Natural killer cell (primary cell): ENCODE measurements around the gene PDE6B. TPM values are rescaled to one million over a fixed set of nuclear protein-coding genes. Genes with fewer than 3 reads are reported as not detected.

Experiments used
- ATAC-seq, 3 donors: fragments of 150-1000 bp in 2 of 3; fragments of 200-7000 bp in 1 of 3; cut with Tn5 transposase; 1 replicate in 1 of 3; 2 replicates in 2 of 3; pipeline ENCODE4 v1.10.0; 2021; ENCODE audit warnings: mild to moderate bottlenecking in 2 of 3, moderate library complexity in 2 of 3
- DNase-seq, 2 donors: peaks; one replicate each; pipeline versions ENCODE4 v3.0.0 to v3.0.0-alpha.2; 2013 to 2021; ENCODE audit warnings: mixed read lengths in 1 of 2
- H3K27ac ChIP-seq: one replicate; pipeline ENCODE4 v1.5.1; 2013; ENCODE audit warnings: mild to moderate bottlenecking, low read length
- H3K27me3 ChIP-seq: one replicate; pipeline ENCODE4 v1.6.1; 2013; ENCODE audit warnings: low read length; ENCODE audit not compliant: control insufficient read depth, insufficient read depth
- H3K36me3 ChIP-seq: one replicate; pipeline ENCODE4 v1.6.1; 2013; ENCODE audit warnings: low read length; ENCODE audit not compliant: control insufficient read depth, insufficient read depth
- H3K4me1 ChIP-seq: one replicate; pipeline ENCODE4 v1.6.1; 2013; ENCODE audit warnings: low read length; ENCODE audit not compliant: control insufficient read depth, insufficient read depth
- H3K4me3 ChIP-seq: one replicate; pipeline ENCODE4 v1.5.1; 2013; ENCODE audit warnings: low read length
- H3K9me3 ChIP-seq: one replicate; pipeline ENCODE4 v1.6.1; 2013; ENCODE audit warnings: low read length; ENCODE audit not compliant: control insufficient read depth, insufficient read depth
- H3K27ac Mint-ChIP-seq, 2 donors: one replicate each; pipeline ENCODE4 v1.8.0; 2022; ENCODE audit warnings: mild to moderate bottlenecking in 2 of 2, mixed read lengths in 2 of 2, moderate library complexity in 1 of 2
- H3K27me3 Mint-ChIP-seq, 2 donors: one replicate each; pipeline ENCODE4 v1.8.0; 2022; ENCODE audit warnings: low read depth in 2 of 2, mixed read lengths in 2 of 2
- H3K36me3 Mint-ChIP-seq: one replicate; pipeline ENCODE4 v1.8.0; 2022; ENCODE audit warnings: mixed read lengths
- H3K4me1 Mint-ChIP-seq, 2 donors: one replicate each; pipeline ENCODE4 v1.8.0; 2022; ENCODE audit warnings: mixed read lengths in 2 of 2
- H3K4me3 Mint-ChIP-seq: one replicate; pipeline ENCODE4 v1.8.0; 2022; ENCODE audit warnings: mild to moderate bottlenecking, moderate library complexity, mixed read lengths
- H3K9me3 Mint-ChIP-seq, 2 donors: one replicate each; pipeline ENCODE4 v1.8.0; 2022; ENCODE audit warnings: mixed read lengths in 2 of 2
- WGBS: methylation state at CpG from one replicate; pipeline ENCODE4 v1.1.7; 2013; ENCODE audit warnings: missing lambda C conversion rate; ENCODE audit not compliant: insufficient coverage; 5-methylcytosine and 5-hydroxymethylcytosine counted together
- intact Hi-C: fragments of 100-400 bp; cut with micrococcal nuclease; formaldehyde crosslinking; loops from one replicate; pipeline ENCODE4 v1.14.2; 2022
- total RNA-seq, 4 donors: library from RNA; stranded (reverse); fragments of 120-200 nt in 1 of 4; gene quantifications; one replicate each; pipeline versions ENCODE4 v1.2.3 to v1.2.4, GENCODE V29; 2013 to 2022
- TF ChIP-seq, protein P1 (sequence below): fragments of 200-600 bp; IDR thresholded peaks from one replicate; pipeline ENCODE4 v1.8.0; 2022; ENCODE audit warnings: antibody characterized with exemption

Gene PDE6B
- total RNA-seq, 3 donors from 2014 or later (not counting 1 experiment from before 2014, with no cell fraction given), result 15.8 to 18.8 (median 17.2) TPM

DNA sequence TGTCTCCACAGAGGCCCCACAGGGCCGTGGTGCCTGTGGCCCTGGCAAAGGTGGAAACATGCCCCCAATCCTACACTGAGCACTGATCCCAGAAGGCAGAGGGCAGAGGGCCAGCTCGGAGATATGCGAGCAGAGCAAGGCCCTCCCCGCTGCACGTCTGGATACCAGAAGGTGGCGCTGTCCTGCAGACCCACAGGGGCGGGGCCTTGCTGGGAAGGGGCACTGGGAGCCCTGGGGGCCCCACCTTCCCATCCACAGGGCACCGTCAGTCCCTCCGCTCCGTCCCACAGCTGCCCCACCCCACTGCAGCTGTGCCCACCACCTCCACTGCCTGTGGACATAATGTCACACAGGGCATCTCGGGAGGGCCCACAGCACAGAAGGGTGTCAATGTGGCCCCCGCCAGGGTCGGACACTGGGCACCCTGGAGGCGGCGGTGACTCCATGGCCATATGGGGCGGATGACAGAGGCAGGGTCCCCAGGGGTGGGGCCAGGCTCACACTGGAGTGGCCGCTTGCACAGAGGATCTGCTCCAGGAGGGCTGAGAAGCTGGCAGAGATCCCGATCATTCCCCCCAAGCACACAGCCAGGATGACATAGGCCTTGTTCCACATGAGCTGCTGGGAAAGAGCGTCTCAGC lies 58.7 kb downstream of the PDE6B start:
- ATAC-seq, result no peak
- Histone ChIP-seq H3K27ac (no peak overlapping the region), H3K36me3 (no peaks in the 10 kb centered on the region), H3K4me3 (no peak overlapping the region), H3K27me3 (no peaks in the 10 kb centered on the region), H3K4me1 (peaks cover 51% of the 10 kb centered on the region), H3K9me3 (no peaks in the 10 kb centered on the region)
- intact Hi-C loops, result no loop called here
- Mint-ChIP-seq H3K27me3 (no peaks in the 10 kb centered on the region), H3K4me3 (no peak overlapping the region), H3K36me3 (no peaks in the 10 kb centered on the region), H3K27ac (peak overlapping the region in 1 of 2 donors; percentile 58), H3K4me1 (peaks cover 16 to 32% of the 10 kb centered on the region in 2 donors), H3K9me3 (no peaks in the 10 kb centered on the region)
- TF ChIP-seq, protein P1, sequence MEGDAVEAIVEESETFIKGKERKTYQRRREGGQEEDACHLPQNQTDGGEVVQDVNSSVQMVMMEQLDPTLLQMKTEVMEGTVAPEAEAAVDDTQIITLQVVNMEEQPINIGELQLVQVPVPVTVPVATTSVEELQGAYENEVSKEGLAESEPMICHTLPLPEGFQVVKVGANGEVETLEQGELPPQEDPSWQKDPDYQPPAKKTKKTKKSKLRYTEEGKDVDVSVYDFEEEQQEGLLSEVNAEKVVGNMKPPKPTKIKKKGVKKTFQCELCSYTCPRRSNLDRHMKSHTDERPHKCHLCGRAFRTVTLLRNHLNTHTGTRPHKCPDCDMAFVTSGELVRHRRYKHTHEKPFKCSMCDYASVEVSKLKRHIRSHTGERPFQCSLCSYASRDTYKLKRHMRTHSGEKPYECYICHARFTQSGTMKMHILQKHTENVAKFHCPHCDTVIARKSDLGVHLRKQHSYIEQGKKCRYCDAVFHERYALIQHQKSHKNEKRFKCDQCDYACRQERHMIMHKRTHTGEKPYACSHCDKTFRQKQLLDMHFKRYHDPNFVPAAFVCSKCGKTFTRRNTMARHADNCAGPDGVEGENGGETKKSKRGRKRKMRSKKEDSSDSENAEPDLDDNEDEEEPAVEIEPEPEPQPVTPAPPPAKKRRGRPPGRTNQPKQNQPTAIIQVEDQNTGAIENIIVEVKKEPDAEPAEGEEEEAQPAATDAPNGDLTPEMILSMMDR, result no peak
- 56% methylated on average over 19 of the region's 19 CpGs for WGBS
- DNase-seq, result peak in 1 of 2 donors; percentile 68

DNA sequence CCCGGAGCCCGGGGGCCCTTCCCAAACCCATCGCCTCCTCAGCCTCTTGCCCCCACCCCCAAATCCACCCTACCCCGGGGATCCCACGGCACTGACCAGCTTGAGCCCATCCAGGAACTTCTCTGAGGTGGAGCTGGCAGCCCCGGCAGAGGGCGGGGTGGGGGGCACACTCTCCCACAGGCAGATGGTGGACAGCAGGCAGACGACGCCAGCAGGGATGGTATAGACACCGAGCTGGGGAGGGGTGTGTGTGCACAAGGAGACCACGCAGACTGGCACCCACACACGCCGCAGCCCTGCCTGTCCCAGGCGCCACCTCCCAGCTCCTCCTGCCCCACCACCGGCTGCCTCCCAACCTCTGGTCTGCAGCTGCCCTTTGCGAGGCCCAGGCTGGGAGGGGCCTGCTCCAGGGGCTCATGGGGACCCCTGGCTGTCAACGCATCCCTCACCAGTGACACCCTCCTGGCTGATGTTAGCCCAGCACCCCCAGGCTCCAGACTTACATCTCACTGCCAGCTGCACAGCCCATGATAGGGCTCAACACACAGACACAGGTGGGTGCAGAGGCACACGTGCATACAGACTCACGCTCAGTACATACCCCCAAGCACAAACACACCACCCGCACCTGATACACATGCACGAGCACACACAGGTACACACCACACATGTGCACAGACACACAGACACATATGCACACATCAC lies 59.4 kb downstream of the PDE6B start:
- H3K27me3 ChIP-seq, result no peaks in the 10 kb centered on the region
- no peaks in the 10 kb centered on the region for H3K27me3 Mint-ChIP-seq

DNA sequence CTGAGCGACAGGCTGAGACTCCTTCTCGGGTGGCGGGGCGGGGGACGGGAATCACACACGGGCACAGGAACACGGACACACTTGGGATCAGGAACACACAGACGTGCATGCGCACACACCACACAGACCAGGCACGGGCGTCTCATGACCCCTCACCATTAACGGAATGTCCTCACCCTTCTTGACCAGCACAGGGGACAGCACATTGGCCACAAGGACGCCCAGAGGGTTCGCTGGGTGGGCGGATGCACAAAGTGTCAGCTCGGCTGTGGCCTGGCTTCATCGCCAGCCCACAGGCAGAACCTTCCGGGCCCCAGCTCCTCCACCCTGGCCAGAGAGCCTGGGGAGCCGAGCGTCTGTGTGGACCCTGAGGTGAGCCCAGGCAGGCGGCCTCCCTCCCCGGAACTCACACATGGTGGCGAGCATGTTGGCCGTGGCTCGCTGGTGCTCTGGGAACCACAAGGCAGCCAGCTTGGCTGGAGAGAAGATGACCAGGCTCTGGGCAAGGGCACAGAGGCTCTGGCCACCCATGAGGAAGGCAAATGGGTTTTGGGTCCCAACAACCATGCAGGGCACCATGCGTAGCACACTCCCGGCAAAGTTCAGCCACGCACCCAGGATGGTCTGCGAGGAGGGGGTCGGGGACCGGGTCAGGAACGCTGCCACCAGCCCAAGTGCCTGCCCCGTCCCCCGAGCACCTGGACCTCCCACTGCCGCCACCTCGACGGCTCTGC lies 60.5 kb downstream of the PDE6B start:
- Histone ChIP-seq H3K27me3 (no peaks in the 10 kb centered on the region), H3K9me3 (no peaks in the 10 kb centered on the region), H3K27ac (no peak overlapping the region), H3K4me1 (peaks cover 47% of the 10 kb centered on the region), H3K36me3 (no peaks in the 10 kb centered on the region), H3K4me3 (no peak overlapping the region)
- Mint-ChIP-seq H3K4me1 (peaks cover 10 to 33% of the 10 kb centered on the region in 2 donors), H3K27ac (no peak overlapping the region), H3K27me3 (no peaks in the 10 kb centered on the region), H3K36me3 (no peaks in the 10 kb centered on the region), H3K4me3 (no peak overlapping the region), H3K9me3 (no peaks in the 10 kb centered on the region)
- DNase-seq, result no peak
- TF ChIP-seq, protein P1, result no peak
- intact Hi-C loops, result no loop called here
- no peak for ATAC-seq
- 92% methylated on average over 37 of the region's 37 CpGs for WGBS

More for the DNA sequence above, 59.4 kb downstream of the PDE6B start:
- H3K36me3 ChIP-seq, result no peaks in the 10 kb centered on the region
- Mint-ChIP-seq H3K27ac (no peak overlapping the region), H3K9me3 (no peaks in the 10 kb centered on the region), H3K36me3 (no peaks in the 10 kb centered on the region), H3K4me1 (peaks cover 16 to 36% of the 10 kb centered on the region in 2 donors), H3K4me3 (peak overlapping the region; percentile 10)
- no peaks in the 10 kb centered on the region for H3K9me3 ChIP-seq
- TF ChIP-seq, protein P1, result no peak
- DNase-seq (no peak), ATAC-seq (no peak)
- 87% methylated on average over 21 of the region's 21 CpGs for whole genome bisulfite sequencing
- H3K4me1 ChIP-seq, result peaks cover 51% of the 10 kb centered on the region
- no peak overlapping the region for H3K27ac ChIP-seq
- intact Hi-C loops, result no loop called here
- H3K4me3 ChIP-seq, result no peak overlapping the region
